HCT116 (cell line): ENCODE measurements around the gene CDK5RAP1. TPM values are rescaled to one million over a fixed set of nuclear protein-coding genes. Genes with fewer than 3 reads are reported as not detected.

Experiments used
- ATAC-seq: fragments of 200-7000 bp; cut with Tn5 transposase; 2 replicates; pipeline ENCODE4 v1.9.1; 2020; ENCODE audit warnings: mild to moderate bottlenecking, moderate library complexity
- BruUV-seq: library from RNA; stranded (reverse); fragments of 400-500 nt; replicated peaks from 2 replicates; lab custom pipeline; 2021; lab: Mats Ljungman, UMichigan
- CTCF ChIA-PET: fragments of 300-600 bp; sonication (Branson Sonifier 250); formaldehyde crosslinking; loops from one replicate; lab custom pipeline; 2021; ENCODE audit warnings: antibody characterized with exemption; lab: Charles Lee
- POLR2A ChIA-PET: fragments of 300-600, 350-600 bp; sonication (Branson Sonifier 250); formaldehyde crosslinking; loops from one replicate; lab custom pipeline; 2021; ENCODE audit warnings: antibody characterized with exemption; lab: Charles Lee
- RAD21 ChIA-PET, 2 experiments: fragments of 300-600 bp; sonication (Branson Sonifier 250); formaldehyde crosslinking; loops; one replicate each; lab custom pipeline; 2023; ENCODE audit warnings: low total read pairs in 2 of 2; ENCODE audit not compliant: uncharacterized antibody in 2 of 2, unreplicated experiment in 2 of 2, low non-redundant PET in 1 of 2; lab: Charles Lee
- DNase-seq: peaks from one replicate; pipeline ENCODE4 v3.0.0-alpha.2; 2010; ENCODE audit warnings: low read depth, low spot score
- H2AFZ ChIP-seq: fragments of 200-600 bp; shearing (Covaris generic), sonication (generic); 2 replicates; pipeline ENCODE4 v1.6.1; 2017; ENCODE audit warnings: low read depth, mixed run types, mixed read lengths, antibody characterized with exemption, low read length; ENCODE audit not compliant: poor library complexity, severe bottlenecking
- H3K27ac ChIP-seq: 2 replicates; pipeline ENCODE4 v1.5.1; 2012; ENCODE audit warnings: low read depth, low read length
- H3K27me3 ChIP-seq: fragments of 200-600 bp; sonication (generic); 2 replicates; pipeline ENCODE4 v1.6.1; 2016; ENCODE audit warnings: mixed run types, low read length, mixed read lengths; ENCODE audit not compliant: insufficient read depth
- H3K36me3 ChIP-seq, 2 experiments: fragments of 200-500 bp in 1 of 2; fragments of 200-600 bp in 1 of 2; sonication (Bioruptor generic) in 1 of 2; sonication (generic) in 1 of 2; 2 replicates each; pipeline versions ENCODE4 v1.5.1 to v1.6.1; 2014 to 2016; ENCODE audit warnings: low read length in 2 of 2, inconsistent platforms in 1 of 2, mixed read lengths in 1 of 2, mixed run types in 1 of 2; ENCODE audit not compliant: insufficient read depth in 2 of 2, control insufficient read depth in 1 of 2
- H3K4me1 ChIP-seq, 2 experiments: fragments of 200-600 bp in 1 of 2; sonication (generic) in 1 of 2; 2 replicates each; pipeline versions ENCODE4 v1.5.1 to v1.6.1; 2012 to 2017; ENCODE audit warnings: low read length in 2 of 2, inconsistent platforms in 1 of 2, mild to moderate bottlenecking in 1 of 2, mixed read lengths in 1 of 2, mixed run types in 1 of 2, moderate library complexity in 1 of 2; ENCODE audit not compliant: insufficient read depth in 2 of 2, control insufficient read depth in 1 of 2
- H3K4me2 ChIP-seq: fragments of 200-600 bp; sonication (generic); 2 replicates; pipeline ENCODE4 v1.6.1; 2017; ENCODE audit warnings: mixed run types, low read length, mixed read lengths
- H3K4me3 ChIP-seq, 2 experiments: fragments of 200-600 bp in 1 of 2; sonication (generic) in 1 of 2; replicated peaks in 1 of 2; 2 replicates each; pipeline ENCODE4 v1.5.1; 2011 to 2016; ENCODE audit warnings: low read length in 2 of 2, control low read depth in 1 of 2, low read depth in 1 of 2, mild to moderate bottlenecking in 1 of 2, mixed read lengths in 1 of 2, mixed run types in 1 of 2
- H3K79me2 ChIP-seq: fragments of 200-600 bp; sonication (generic); 2 replicates; pipeline ENCODE4 v1.6.1; 2017; ENCODE audit warnings: mild to moderate bottlenecking, mixed run types, low read length, moderate library complexity, mixed read lengths; ENCODE audit not compliant: insufficient read depth
- H3K9ac ChIP-seq: fragments of 200-600 bp; sonication (generic); 2 replicates; pipeline ENCODE4 v1.6.1; 2016; ENCODE audit warnings: low read length, mixed read lengths
- H3K9me2 ChIP-seq: fragments of 200-600 bp; sonication (generic), shearing (Covaris generic); 2 replicates; pipeline ENCODE4 v1.6.1; 2017; ENCODE audit warnings: mixed run types, mild to moderate bottlenecking, moderate library complexity; ENCODE audit not compliant: insufficient read depth
- H3K9me3 ChIP-seq, 2 experiments: fragments of 200-500 bp in 1 of 2; fragments of 200-600 bp in 1 of 2; sonication (Bioruptor generic) in 1 of 2; sonication (generic) in 1 of 2; 2 replicates each; pipeline ENCODE4 v1.6.1; 2014 to 2017; ENCODE audit warnings: low read length in 2 of 2, mixed read lengths in 2 of 2, inconsistent platforms in 1 of 2, low read depth in 1 of 2, mild to moderate bottlenecking in 1 of 2, mixed run types in 1 of 2, moderate library complexity in 1 of 2; ENCODE audit not compliant: control insufficient read depth in 1 of 2, insufficient read depth in 1 of 2
- H4K20me1 ChIP-seq: fragments of 200-600 bp; sonication (generic), shearing (Covaris generic); 2 replicates; pipeline ENCODE4 v1.6.1; 2017; ENCODE audit warnings: mixed run types, mild to moderate bottlenecking, moderate library complexity; ENCODE audit not compliant: insufficient read depth
- ATF3 ChIP-seq: IDR thresholded peaks from 2 replicates; pipeline ENCODE4 v1.6.1; 2012
- CTCF ChIP-seq, 3 experiments: fragments of 200-600 bp in 1 of 3; sonication (generic) in 1 of 3; IDR thresholded peaks in 2 of 3; conservative IDR thresholded peaks in 1 of 3; 2 replicates each; pipeline ENCODE4 v1.5.1; 2012 to 2017; ENCODE audit warnings: low read depth in 2 of 3, low read length in 2 of 3, antibody characterized with exemption in 1 of 3, borderline replicate concordance in 1 of 3, control low read depth in 1 of 3, mild to moderate bottlenecking in 1 of 3, mixed read lengths in 1 of 3, mixed run types in 1 of 3, moderate library complexity in 1 of 3; ENCODE audit not compliant: insufficient read depth in 1 of 3
- ELF1 ChIP-seq: IDR thresholded peaks from 2 replicates; pipeline ENCODE4 v1.6.1; 2012; ENCODE audit warnings: low read depth, borderline replicate concordance
- EZH2 ChIP-seq: fragments of 200-600 bp; sonication (generic); IDR thresholded peaks from 2 replicates; pipeline ENCODE4 v1.6.1; 2017; ENCODE audit warnings: antibody characterized with exemption, mixed run types
- EZH2phosphoT487 ChIP-seq: fragments of 200-600 bp; IDR thresholded peaks from 2 replicates; pipeline ENCODE4 v1.6.1; 2018; ENCODE audit warnings: antibody characterized with exemption, borderline replicate concordance
- FOSL1 ChIP-seq: IDR thresholded peaks from 2 replicates; pipeline ENCODE4 v1.6.1; 2012; ENCODE audit warnings: low read depth
- JUND ChIP-seq: IDR thresholded peaks from 2 replicates; pipeline ENCODE4 v1.6.1; 2012
- POLR2A ChIP-seq: IDR thresholded peaks from 2 replicates; pipeline ENCODE4 v1.7.0; 2011; ENCODE audit warnings: borderline replicate concordance; ENCODE audit not compliant: insufficient read depth, insufficient read length; ENCODE audit errors: extremely low read depth
- POLR2AphosphoS5 ChIP-seq: IDR thresholded peaks from 2 replicates; pipeline ENCODE4 v1.6.1; 2011; ENCODE audit warnings: mild to moderate bottlenecking, low read depth, low read length, moderate library complexity
- REST ChIP-seq: IDR thresholded peaks from 2 replicates; pipeline ENCODE4 v1.6.1; 2012; ENCODE audit warnings: low read depth
- SIN3A ChIP-seq: IDR thresholded peaks from 2 replicates; pipeline ENCODE4 v1.6.1; 2012; ENCODE audit warnings: low read depth
- SRF ChIP-seq: IDR thresholded peaks from 2 replicates; pipeline ENCODE4 v1.6.1; 2012; ENCODE audit warnings: low read depth
- TCF7L2 ChIP-seq: IDR thresholded peaks from 2 replicates; pipeline ENCODE4 v1.7.0; 2011; ENCODE audit warnings: borderline replicate concordance, inconsistent platforms; ENCODE audit not compliant: insufficient read depth, insufficient read length; ENCODE audit errors: extremely low read depth
- YY1 ChIP-seq: IDR thresholded peaks from 2 replicates; pipeline ENCODE4 v1.6.1; 2011; ENCODE audit warnings: low read length, low read depth, moderate library complexity, mild to moderate bottlenecking; ENCODE audit not compliant: insufficient replicate concordance; ENCODE audit errors: extremely low read depth
- ZBTB33 ChIP-seq: IDR thresholded peaks from 2 replicates; pipeline ENCODE4 v1.6.1; 2011; ENCODE audit warnings: mild to moderate bottlenecking, low read length, moderate library complexity; ENCODE audit not compliant: insufficient replicate concordance; ENCODE audit errors: extremely low read depth
- ZNF274 ChIP-seq: fragments of 200-500 bp; sonication (Bioruptor generic); IDR thresholded peaks from 2 replicates; pipeline ENCODE4 v1.6.1; 2014; ENCODE audit warnings: mild to moderate bottlenecking, low read depth, low read length, inconsistent platforms
- intact Hi-C: fragments of 100-400 bp; cut with micrococcal nuclease; formaldehyde crosslinking; loops from 2 replicates; pipeline ENCODE4 v1.10.0; 2022
- total RNA-seq: library from RNA; stranded (reverse); gene quantifications from one replicate; pipeline ENCODE4 v1.2.1, GENCODE V29; 2021; ENCODE audit not compliant: unreplicated experiment

CDK5RAP1 gene
- total RNA-seq, 1 experiment from 2014 or later: 41.4 TPM

- Histone ChIP-seq H3K9me2 (no peaks in the 10 kb centered on the region), H3K4me3 (no peak overlapping the region), H3K27me3 (no peaks in the 10 kb centered on the region), H3K4me2 (no peak overlapping the region), H2AFZ (no peak overlapping the region), H3K27ac (no peak overlapping the region), H3K79me2 (no peaks in the 10 kb centered on the region), H3K9ac (no peak overlapping the region), H3K4me1 (no peaks in the 10 kb centered on the region), H3K36me3 (peaks cover 0 to 4% of the 10 kb centered on the region in 2 experiments; a peak in 1 of 4 replicates), H3K9me3 (no peaks in the 10 kb centered on the region), H4K20me1 (no peaks in the 10 kb centered on the region)
- BruUV-seq: no TSS peak
- ChIA-PET RAD21 (no interaction called here), CTCF (no interaction called here), POLR2A (no interaction called here)
- ATAC-seq: no peak
- no peak for DNase-seq
- intact Hi-C loops: no loop called here
- TF ChIP-seq EZH2phosphoT487 (no peak), POLR2A (no peak), REST (no peak), ATF3 (no peak), POLR2AphosphoS5 (no peak), YY1 (no peak), TCF7L2 (no peak), CTCF (IDR thresholded peaks at IDR 0.05 in 2 of 3, conservative IDR thresholded peaks at IDR 0.05 in 1 of 3; ENCODE audit: borderline replicate concordance in 1 of 3, insufficient read depth in 1 of 3, low read depth in 2 of 3, low read length in 2 of 3) (no peak), FOSL1 (no peak), ZNF274 (no peak), ZBTB33 (no peak), JUND (no peak), SIN3A (no peak), ELF1 (no peak), SRF (no peak), EZH2 (no peak)
Observed at GRCh38 chr20:33351696-33352095, 49.6 kb downstream of the CDK5RAP1 start.
